ENCODE results near the gene EPB42.

- TF ChIP-seq CTCF (IDR thresholded peaks at IDR 0.05) = no peak
- TF ChIP-seq POLR2AphosphoS5 (IDR thresholded peaks at IDR 0.05) = no peak
- TF ChIP-seq POLR2A (IDR thresholded peaks at IDR 0.05) = no peak
- no peak for TF ChIP-seq EP300 (IDR thresholded peaks at IDR 0.05)
Measured at GRCh38 chr15:43267439-43267838, 46.6 kb upstream of the EPB42 start.
